NCI-H146 treated with DMSO at 0.1 percent for 48 hours (cell line): ENCODE measurements around the gene YES1.
"Not testable (repeated sequence)": the region's sequence is repeated elsewhere in the genome, so short reads cannot be mapped to it uniquely, and the experiment has no call there.

ENCODE experiments used
- DNase-seq: peaks from one replicate; lab custom pipeline; 2025; ENCODE audit not compliant: unreplicated experiment; lab: John Stamatoyannopoulos, UW

The YES1 gene

GRCh38 chr18:824179-824578 is 12.1 kb upstream of the YES1 start:
- no peak for DNase-seq

- no peak for DNase-seq
Observed at GRCh38 chr18:820591-821165, 8.6 kb upstream of the YES1 start.

GRCh38 chr18:816869-817268 is 4.8 kb upstream of the YES1 start:
- no peak for DNase-seq

GRCh38 chr18:816088-816653 is 4.1 kb upstream of the YES1 start:
- DNase-seq, result no peak

- no peak for DNase-seq
Observed at GRCh38 chr18:815353-815752, 3.3 kb upstream of the YES1 start.

- DNase-seq, result no peak
Observed at GRCh38 chr18:814300-815084, 2.5 kb upstream of the YES1 start.

- no peak for DNase-seq
Observed at GRCh38 chr18:813172-814071, 1.4 kb upstream of the YES1 start.

- peak; percentile 74 for DNase-seq
Observed at GRCh38 chr18:812376-813171, 532 bp upstream of the YES1 start.

GRCh38 chr18:811182-811891 is 705 bp downstream of the YES1 start:
- no peak for DNase-seq

GRCh38 chr18:809985-810642 is 1.9 kb downstream of the YES1 start:
- no peak for DNase-seq

GRCh38 chr18:809228-809627 is 2.8 kb downstream of the YES1 start:
- DNase-seq, result not testable (repeated sequence)

GRCh38 chr18:808502-808901 is 3.5 kb downstream of the YES1 start:
- DNase-seq, result no peak

- peak; percentile 28 for DNase-seq
Observed at GRCh38 chr18:808086-808485, 4.0 kb downstream of the YES1 start.

- no peak for DNase-seq
Observed at GRCh38 chr18:805755-806110, 6.3 kb downstream of the YES1 start.

GRCh38 chr18:805008-805754 is 6.9 kb downstream of the YES1 start:
- no peak for DNase-seq

- no peak for DNase-seq
Observed at GRCh38 chr18:801137-801536, 10.9 kb downstream of the YES1 start.

GRCh38 chr18:799943-800342 is 12.1 kb downstream of the YES1 start:
- DNase-seq, result no peak

- DNase-seq, result not testable (repeated sequence)
Observed at GRCh38 chr18:795383-795782, 16.7 kb downstream of the YES1 start.

- no peak for DNase-seq
Observed at GRCh38 chr18:789397-789796, 22.6 kb downstream of the YES1 start.
